RPMI7951 (cell line): ENCODE results near the gene KIAA0825. TPM values are rescaled to one million over a fixed set of nuclear protein-coding genes. Genes with fewer than 3 reads are reported as not detected.
"Not testable (repeated sequence)": the region's sequence is repeated elsewhere in the genome, so short reads cannot be mapped to it uniquely, and the experiment has no call there.

ENCODE experiments used
- DNase-seq: peaks from one replicate; pipeline ENCODE4 v3.0.0-alpha.2; 2012; ENCODE audit warnings: low read depth
- total RNA-seq: library from RNA; depleted of rRNA; stranded (reverse); fragments of >200 nt; shearing (Covaris generic); gene quantifications from 2 replicates; pipeline ENCODE4 v1.2.3, GENCODE V29; 2014

The KIAA0825 gene
- total RNA-seq, 1 experiment from 2014 or later = 2.3 TPM

- no peak for DNase-seq
These were observed 442.5 kb downstream of the KIAA0825 start for GRCh38 chr5:94175912-94176311.

- peak; percentile 30 for DNase-seq
These were observed 443.5 kb downstream of the KIAA0825 start for GRCh38 chr5:94174748-94175411.

- DNase-seq = no peak
These were observed 445.3 kb downstream of the KIAA0825 start for GRCh38 chr5:94173100-94173499.

GRCh38 chr5:94171070-94171469 lies 447.3 kb downstream of the KIAA0825 start:
- DNase-seq = not testable (repeated sequence)

- DNase-seq = not testable (repeated sequence)
These were observed 448.2 kb downstream of the KIAA0825 start for GRCh38 chr5:94170158-94170557.

GRCh38 chr5:94168151-94168550 lies 450.3 kb downstream of the KIAA0825 start:
- no peak for DNase-seq

- no peak for DNase-seq
These were observed 456.6 kb downstream of the KIAA0825 start for GRCh38 chr5:94161801-94162200.

- DNase-seq = no peak
These were observed 459.3 kb downstream of the KIAA0825 start for GRCh38 chr5:94159144-94159543.

- DNase-seq = no peak
These were observed 460.5 kb downstream of the KIAA0825 start for GRCh38 chr5:94157704-94158539.

GRCh38 chr5:94154672-94155071 lies 463.7 kb downstream of the KIAA0825 start:
- no peak for DNase-seq

GRCh38 chr5:94153736-94154450 lies 464.5 kb downstream of the KIAA0825 start:
- DNase-seq = no peak

GRCh38 chr5:94143621-94144020 lies 474.8 kb downstream of the KIAA0825 start:
- DNase-seq = not testable (repeated sequence)

GRCh38 chr5:94140300-94140699 lies 478.1 kb downstream of the KIAA0825 start:
- DNase-seq = no peak

GRCh38 chr5:94130077-94130476 lies 488.3 kb downstream of the KIAA0825 start:
- no peak for DNase-seq

- DNase-seq = no peak
These were observed 493.3 kb downstream of the KIAA0825 start for GRCh38 chr5:94125107-94125506.

GRCh38 chr5:94116317-94116716 lies 502.1 kb downstream of the KIAA0825 start:
- not testable (repeated sequence) for DNase-seq

GRCh38 chr5:94113087-94113486 lies 505.3 kb downstream of the KIAA0825 start:
- no peak for DNase-seq

GRCh38 chr5:94111209-94112004 lies 507.0 kb downstream of the KIAA0825 start:
- peak; percentile 94 for DNase-seq

- DNase-seq = no peak
These were observed 514.7 kb downstream of the KIAA0825 start for GRCh38 chr5:94103514-94104245.
